NCI-H1048 (cell line): ENCODE data around the gene CCDC142.

Source experiments
- DNase-seq: peaks from one replicate; lab custom pipeline; 2025; lab: John Stamatoyannopoulos, UW

CCDC142 gene, protein sequence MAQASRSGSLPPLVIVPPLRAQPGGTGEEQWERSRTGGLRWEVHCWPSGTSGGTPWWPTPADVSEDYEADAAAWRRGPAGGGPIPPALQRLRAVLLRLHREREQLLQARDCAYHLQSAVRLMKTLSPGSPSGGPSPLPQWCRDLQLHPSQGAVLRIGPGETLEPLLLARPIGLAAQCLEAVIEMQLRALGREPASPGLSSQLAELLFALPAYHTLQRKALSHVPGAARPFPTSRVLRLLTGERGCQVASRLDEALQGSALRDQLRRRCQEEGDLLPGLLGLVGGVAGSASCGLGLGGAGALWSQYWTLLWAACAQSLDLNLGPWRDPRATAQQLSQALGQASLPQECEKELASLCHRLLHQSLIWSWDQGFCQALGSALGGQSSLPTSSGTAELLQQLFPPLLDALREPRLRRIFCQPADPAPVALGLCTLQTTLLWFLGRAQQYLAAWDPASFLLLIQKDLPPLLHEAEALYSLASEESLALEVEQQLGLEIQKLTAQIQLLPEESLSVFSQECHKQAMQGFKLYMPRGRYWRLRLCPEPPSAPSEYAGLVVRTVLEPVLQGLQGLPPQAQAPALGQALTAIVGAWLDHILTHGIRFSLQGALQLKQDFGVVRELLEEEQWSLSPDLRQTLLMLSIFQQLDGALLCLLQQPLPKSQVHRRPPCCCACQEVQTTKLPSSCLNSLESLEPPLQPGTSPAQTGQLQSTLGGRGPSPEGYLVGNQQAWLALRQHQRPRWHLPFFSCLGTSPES

DNA sequence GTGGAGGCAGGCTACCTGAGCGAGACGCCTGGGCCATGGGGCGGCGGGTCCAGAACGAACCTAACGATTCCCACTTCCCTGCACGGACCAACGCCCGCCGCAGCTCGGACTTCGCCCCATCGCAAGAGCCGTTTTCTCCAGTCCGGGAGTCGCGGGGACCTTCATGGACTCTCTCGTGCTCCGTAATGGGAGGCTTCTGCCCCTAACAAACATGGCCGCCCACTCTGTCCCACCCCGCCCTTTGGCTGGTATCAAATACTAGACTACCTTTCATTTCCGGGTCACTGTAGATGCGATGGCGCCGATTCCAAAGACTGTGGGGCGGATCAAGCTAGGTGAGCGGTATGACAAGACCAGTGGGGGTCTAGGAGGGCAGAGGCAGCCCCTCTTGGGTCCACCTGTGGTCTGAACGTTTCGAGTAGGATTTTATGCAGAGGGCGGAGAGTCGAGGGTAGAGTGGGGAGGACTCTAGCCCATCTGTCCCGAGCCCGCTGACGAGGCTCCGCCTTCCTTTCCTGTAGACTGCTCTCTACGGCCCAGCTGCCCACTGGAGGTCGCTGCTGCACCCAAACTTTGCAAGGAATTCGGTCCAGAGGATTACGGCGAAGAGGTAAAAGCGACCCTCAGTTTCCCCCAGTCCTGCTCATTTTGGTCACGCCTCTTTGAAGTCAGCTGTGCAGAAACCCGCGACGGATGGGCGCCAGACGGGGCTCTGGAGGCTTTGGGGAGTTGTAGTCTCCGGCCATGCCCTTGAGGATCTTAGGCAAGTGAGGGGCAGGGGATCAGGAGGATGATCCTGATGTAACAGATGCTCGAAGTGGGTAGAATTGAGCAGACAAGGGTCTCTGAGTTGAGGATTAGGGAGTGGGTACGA is at the start of gene CCDC142, which contains the start of gene TTC31:
CCDC142 (minus strand) TSS at position 198 of the 874 bp plus-strand sequence; CDS start at position 37, 161 bp downstream.
TTC31 (plus strand) TSS at position 281 of the 874 bp plus-strand sequence; CDS start at position 296, 15 bp downstream.
- peak; percentile 89 for DNase-seq

DNA sequence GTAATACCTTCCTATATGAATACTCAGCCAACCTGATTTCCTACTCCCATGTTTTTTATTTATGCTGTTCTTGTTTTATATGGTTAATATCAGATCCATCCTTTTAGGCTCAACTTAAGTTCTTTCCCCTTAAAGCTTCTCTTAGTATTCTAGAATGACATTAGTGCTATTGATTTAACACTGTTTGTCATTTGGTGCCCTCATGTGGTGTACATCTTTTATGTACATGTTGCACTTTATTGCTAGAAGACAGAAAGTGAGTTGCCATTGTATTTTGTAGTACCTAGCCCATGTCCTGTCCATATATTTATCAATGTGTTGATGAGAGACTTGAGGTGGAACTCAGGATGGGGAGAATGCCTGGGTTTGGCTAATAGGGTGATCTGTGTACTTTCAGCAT is 49.4 kb upstream of the CCDC142 start:
- no peak for DNase-seq

DNA sequence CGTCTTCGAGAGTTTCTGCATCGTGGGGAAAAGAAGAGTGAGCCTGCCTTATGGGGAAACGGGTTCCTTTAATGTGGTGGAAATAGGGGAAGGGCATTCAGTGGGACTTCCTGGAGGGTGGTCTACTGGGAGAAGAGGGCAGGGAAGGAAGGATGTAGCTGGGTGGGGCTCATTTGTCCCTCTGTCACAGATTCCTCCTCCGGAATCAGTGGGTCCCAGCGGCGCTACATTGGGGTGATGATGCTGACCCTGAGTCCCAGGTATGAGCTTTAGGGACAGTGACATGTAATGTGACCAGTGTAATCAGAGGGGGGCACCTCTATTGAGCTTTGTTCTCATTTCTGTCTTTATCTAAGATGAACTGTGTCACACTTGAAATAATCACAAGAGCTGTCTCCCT is 48.9 kb upstream of the CCDC142 start:
- DNase-seq, result no peak

DNA sequence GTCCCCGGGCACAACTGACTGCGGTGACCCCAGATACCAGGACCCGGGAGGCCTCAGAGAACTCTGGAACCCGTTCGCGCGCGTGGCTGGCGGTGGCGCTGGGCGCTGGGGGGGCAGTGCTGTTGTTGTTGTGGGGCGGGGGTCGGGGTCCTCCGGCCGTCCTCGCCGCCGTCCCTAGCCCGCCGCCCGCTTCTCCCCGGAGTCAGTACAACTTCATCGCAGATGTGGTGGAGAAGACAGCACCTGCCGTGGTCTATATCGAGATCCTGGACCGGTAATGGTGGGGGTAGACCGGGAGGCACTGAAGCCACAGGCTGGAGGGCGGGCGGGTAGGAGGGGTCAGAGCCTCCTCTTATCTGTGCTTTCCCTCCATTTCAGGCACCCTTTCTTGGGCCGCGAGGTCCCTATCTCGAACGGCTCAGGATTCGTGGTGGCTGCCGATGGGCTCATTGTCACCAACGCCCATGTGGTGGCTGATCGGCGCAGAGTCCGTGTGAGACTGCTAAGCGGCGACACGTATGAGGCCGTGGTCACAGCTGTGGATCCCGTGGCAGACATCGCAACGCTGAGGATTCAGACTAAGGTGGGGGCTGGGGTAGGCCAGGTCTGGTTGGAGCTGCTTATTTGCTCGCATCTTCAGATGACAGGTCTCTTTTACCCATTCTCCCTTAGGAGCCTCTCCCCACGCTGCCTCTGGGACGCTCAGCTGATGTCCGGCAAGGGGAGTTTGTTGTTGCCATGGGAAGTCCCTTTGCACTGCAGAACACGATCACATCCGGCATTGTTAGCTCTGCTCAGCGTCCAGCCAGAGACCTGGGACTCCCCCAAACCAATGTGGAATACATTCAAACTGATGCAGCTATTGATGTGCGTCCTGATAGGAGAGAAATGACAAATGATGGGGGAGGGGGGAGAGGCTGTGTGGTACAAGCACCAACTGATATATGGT is 47.7 kb upstream of the CCDC142 start:
- DNase-seq, result no peak

DNA sequence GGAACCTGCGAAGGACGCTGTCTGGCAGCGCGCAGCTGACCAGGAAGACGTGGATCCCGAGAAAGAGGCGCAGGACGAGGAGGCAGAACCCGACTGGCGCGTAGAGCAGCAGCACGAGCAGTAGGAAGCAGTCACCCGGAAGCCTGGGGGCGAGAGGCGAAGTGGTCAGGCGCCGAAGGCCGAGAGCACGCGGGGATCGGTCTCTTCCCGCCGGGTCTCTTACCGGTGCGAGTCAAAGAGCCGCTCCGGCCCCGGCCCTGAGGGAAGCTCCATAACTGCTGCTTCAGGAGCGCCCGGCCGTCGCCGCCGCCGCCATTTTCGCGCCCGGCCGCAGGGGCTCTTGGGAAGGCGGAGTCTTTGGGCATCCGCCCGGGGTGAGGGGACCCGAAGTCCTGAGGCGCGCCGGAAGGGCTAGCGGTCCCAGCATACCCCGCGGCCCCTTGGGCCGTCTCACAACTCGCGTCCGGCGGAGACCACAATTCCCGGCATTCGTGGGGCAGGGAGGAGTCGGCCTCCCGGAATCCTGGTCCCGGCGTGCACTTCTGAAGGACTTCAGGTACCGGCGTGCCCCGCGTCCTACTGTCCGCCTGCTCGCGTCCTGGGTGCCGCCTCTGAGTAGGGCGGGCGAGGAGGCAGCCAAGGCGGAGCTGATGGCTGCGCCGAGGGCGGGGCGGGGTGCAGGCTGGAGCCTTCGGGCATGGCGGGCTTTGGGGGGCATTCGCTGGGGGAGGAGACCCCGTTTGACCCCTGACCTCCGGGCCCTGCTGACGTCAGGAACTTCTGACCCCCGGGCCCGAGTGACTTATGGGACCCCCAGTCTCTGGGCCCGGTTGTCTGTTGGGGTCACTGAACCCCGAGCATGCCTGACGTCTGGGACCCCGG is 46.8 kb upstream of the CCDC142 start, which contains the start of the genes AUP1 and HTRA2:
AUP1 (minus strand) TSS at position 350 of the 882 bp plus-strand sequence; CDS start at position 273, 77 bp downstream.
HTRA2 (plus strand) TSS at position 577 of the 882 bp plus-strand sequence; CDS start at position 651, 74 bp downstream.
- peak; percentile 93 for DNase-seq

DNA sequence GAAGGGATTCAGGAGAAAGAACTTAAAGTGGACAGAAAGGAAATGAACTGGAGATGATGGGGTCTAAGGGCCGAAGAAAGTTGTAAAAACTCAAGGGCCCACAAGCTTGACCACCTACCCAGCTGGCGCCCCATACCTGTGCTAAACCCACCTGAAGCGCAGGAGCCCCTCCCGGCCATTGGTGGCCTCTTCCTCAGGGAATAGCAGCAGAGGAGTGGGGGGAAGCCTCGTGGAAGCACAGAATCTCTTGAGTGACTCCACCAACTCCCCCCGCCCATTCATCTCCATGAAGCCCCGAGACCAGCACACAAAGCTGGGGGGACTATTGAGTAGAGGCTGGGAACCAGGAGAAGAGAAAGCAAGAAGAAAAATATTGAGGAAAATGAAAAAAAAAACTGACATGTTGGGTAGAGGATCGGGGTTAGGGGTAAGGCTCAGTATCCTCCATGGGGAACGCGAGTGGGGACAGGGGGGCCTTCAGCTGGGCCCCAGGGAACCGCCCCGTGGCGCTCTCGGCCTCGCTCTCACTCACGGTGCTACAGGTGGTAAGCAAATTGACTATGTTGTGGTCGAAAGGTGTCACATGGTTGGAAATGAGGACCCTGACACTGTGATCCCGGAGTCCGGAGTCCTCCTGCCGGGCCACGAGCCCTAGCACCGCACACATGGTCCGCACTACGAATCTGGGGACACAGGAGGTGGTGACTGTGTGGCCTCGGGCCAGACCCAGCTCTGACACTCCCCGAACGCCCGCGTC is 46.0 kb upstream of the CCDC142 start:
- no peak for DNase-seq

DNA sequence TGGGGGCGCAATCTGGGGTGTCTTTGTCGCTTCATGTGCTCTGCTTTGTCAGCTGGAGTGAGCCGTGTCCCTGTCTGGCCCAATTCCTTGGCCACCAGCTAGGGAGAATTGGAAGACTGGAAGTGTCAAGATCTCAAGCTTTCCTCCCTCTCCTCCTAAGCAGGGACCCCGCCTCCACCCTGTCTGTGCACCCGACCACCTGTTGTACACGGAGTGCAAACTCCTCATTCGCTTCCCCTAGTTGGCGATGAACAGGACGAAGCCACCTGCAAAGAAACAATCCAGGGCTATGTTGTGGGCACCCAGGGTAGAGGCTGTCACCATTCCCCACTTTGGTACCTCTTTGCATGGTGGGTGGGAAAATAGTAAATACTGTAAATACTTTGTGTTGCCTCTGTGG is 44.9 kb upstream of the CCDC142 start:
- DNase-seq, result no peak

DNA sequence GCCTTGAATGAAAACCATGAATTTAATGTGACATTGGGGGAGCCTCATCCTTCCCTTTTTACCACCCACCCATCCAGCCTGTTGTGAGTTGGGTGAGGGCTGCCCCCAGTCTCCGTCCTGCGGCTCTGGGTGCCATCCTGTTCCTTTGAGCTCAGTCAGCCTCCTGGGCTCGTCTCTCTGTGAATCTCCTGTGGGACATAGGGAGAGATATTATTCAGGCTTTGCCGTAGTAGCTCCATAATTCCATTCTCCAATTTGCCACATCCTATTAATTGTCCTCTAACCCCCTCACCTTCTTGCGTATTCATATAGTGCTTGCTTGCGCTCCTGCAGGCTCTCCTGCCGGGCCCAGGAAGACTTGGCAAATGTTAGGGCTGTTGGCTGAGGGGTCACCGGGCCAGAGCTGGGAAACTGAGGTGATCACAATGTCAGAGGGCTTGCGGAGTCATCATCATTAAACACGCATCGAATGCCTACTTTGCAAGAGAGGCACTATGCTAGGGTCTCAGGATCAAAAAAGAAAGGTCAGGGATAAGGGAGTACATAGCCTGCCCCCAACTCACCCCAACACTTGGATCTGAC is 43.9 kb upstream of the CCDC142 start:
- DNase-seq, result no peak

DNA sequence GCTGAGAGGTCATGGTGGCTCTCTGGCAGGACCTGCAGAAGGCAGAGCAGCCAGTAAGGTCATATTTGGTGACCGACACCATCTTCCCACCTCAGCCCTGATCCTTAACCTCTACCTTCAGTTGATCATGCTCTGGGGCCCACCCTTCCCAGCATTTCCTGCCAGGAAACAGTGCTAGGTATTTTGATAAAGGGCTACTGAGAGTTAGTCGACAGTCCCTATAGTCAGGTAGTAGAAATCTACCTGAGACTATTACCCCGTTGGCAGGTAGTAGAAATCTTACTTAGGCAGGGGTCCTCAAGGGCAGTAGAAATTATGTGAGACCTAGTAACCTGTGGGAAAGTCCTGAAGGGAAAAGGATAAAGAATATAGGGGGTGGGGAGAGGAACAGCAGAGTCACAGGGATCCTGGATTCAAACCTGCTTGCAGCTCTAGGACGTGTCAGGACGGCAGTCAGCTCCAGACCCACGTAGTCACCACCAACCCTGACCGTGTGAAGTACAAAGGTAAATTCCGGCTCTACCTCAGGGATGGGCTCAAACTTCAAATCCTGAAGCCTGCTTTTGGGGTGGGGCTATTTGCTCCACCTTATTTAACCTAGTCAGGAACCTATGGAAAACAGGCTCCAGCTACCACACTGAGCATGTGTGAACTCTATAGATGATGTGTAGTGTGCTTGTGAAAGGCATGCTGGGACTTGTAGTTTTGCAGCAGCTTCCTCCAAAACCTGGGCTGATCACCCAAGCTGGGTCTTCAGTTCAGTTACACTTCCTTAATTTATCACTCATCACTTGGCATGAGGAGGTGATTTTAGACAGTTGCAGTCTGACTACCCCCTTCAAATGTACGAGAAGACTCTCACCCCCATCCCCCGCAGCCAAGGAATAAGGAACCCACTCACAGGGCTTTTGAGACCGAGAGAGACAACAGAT is 43.2 kb upstream of the CCDC142 start, which contains the start of gene DQX1:
DQX1 (minus strand) TSS at position 515 of the 932 bp plus-strand sequence; CDS start at position 13, 502 bp downstream.
- no peak for DNase-seq

DNA sequence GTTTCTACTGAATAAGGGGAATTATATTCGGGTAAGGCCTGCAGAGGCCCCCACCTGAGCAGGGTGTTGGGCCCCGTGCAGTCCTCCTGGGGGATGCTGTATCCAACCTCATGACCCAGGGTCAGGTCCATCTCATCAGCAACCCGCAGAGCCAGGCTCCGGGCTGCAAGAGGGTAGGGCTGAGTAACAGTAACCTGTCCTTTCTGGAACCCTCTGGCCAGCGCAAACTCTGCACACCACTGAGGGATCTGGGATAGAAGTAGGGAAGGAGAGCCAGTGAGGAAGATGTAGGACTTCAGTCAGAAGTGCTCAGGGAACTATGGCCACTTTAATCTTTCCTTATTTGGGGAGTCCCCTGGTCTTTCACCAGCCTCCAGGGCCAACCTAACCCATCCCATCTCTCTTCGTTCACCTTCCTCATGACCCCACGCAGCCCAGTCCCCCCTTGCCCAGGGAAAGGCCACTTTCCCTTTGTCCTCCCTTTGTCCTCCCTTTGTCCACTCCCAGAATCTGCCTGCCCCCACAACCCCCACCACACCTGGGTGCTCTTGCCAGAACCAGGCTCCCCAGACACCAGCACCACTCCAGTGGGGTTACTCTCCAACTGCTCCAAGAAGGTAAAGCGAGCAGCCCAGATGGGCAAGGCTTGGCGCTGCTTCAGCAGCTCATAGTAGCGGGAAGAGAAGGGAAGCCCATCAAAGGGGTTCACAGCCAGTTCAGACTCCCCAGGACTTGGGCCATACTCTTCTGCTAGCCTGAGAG is 42.3 kb upstream of the CCDC142 start:
- DNase-seq, result no peak

DNA sequence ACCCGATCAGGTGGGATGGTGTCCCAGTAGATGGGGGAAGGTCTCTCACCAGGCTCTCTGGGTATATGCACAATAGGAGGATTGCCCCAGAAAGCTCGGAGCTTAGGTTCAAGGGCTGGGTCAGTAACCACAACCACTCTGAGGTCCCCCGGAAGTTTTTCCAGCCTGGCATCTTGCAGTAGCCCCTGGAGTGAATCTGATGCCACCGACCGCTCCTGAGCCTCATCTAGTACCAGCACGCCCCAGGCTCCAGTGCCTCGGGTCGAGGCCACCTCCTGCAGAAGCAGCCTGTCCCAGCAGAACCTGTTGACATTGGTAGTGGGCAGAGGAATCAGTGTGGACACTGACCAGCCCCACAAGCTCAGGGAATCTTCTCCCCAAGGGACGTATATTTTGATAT is 41.2 kb upstream of the CCDC142 start:
- DNase-seq, result no peak

DNA sequence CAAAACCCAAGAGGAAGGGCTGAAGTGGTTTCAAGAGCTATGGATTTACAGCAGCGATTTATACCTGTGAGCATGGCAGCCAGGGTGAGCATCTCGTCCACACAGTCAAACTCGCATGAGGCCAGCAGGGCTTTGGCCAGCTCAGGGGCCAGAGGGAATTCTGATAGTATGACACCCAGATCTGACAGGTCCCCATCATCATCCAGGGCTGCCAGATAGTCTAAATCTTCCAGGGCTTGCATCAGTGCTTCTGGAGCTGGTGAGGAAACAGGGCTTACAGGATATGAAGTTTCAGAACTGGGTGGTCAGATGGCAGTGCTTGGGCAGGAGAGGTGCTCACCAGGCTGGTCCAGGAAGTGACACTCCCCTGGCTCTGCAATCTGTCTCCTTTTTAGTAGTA is 39.7 kb upstream of the CCDC142 start:
- no peak for DNase-seq

DNA sequence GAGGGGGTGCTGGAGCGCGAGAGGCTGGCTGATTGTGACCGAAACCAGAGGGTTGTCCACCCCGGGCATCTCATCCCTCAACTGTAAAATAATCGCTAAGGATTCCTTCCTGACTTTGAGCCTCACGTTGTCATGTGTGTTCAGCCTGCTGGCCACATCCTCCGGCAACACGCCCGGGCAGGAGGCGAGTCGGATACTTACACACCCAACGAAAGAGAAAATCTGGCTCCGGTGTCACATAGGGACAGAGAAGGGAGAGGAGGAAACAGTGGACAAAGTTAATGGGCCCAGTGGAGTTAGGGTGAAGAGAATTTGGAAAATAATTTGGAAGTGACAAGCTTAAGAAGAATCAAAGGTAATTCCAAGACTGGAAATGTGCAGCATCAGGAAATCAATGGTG is 33.9 kb upstream of the CCDC142 start:
- no peak for DNase-seq

DNA sequence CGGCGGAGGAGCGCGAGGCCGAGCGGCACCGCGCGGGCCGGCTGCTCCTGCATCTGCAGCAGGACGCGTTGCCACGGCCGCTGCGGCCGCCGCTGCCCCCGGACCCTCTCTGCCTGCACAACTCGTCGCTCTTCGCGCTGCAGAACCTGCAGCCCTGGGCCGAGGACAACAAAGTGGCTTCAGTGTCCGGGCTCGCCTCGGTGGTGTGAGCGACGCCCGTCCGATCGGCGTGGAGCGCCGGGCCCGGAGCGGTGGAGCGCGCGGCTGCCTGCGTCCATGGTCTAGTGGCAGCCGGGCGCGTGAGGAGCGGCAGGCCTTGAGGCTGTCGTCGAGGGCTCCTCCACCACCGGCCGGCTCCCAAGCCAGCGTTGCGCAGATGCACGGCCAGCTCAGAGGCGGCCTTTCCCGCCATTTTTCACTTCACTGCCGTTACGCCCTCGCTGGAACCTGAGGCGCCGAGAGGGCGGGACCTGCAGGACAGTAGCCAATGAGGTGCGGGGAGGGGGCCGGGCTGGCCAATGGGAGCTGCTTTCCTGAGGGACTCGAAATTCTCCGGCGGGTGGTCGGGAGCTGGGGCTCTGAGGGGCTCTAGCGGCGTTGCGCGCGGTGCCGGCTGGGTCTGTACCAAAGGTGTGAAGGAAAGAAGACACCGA is 33.3 kb upstream of the CCDC142 start:
- DNase-seq, result no peak

DNA sequence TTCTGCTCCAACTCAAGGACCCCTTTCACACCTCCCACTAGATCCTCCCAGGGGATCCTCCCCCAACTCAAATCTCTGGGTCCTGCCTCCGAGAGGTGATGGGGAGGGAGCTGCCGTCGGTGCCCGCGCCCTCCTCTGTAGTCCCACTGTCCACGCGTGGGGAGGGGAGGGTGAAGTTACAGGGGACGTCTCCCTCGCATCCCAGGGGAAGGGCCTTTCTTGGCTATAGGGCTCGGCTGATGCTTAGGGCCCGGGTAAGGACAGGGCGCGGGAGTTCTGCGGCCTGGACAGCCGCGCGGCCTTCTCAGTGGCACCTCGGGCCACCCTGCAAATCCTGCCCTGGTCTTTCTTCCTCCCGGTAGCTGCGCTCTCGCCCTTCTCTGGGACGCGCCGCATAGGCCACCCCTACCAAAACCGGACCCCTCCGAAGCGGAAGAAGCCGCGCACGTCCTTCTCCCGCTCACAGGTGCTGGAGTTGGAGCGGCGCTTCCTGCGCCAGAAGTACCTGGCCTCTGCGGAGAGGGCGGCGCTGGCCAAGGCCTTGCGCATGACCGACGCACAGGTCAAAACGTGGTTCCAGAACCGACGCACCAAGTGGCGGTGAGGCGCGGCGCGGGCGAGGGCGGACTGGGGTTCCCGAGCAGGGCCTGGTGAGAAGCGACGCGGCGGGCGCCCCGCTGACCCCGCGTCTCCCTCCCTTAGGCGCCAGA is 32.6 kb upstream of the CCDC142 start:
- DNase-seq, result no peak
